ENCODE data around the gene DDX50.

Gene DDX50

DNA sequence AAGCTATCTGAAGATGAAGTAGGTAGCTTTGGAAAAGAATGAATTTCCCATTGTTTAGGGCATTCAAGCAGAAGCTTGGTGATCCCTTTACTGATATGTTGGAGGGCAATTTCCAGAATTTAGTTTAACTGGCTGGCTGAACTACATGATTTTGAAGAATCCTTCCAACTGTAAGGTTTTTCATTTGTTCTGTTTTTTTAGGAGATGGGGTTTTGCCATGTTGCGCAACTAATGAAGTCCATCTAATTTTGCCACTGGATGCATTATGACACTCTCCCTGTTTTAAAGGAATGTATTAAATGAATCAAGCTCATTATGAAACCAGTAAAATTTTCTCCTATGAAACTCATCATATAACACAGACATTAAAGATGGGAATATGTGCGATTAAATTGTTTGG, 6.1 kb upstream of the DDX50 start:
- H3K27ac ChIP-seq (ENCODE audit: low read length, poor library complexity, severe bottlenecking), result no peak overlapping the region
- H3K14ac ChIP-seq (ENCODE audit: low read length in 2 of 2), result no peak overlapping the region
- H3K27me3 ChIP-seq (ENCODE audit: control insufficient read depth in 1 of 2, insufficient read depth in 1 of 2, low read length in 2 of 2), result no peaks in the 10 kb centered on the region
- H4K91ac ChIP-seq (ENCODE audit: low read length), result no peak overlapping the region
- H2AK5ac ChIP-seq (ENCODE audit: low read length, severe bottlenecking), result no peak overlapping the region
- no peaks in the 10 kb centered on the region for H3K9me3 ChIP-seq (ENCODE audit: control insufficient read depth, low read length)
- H3K4ac ChIP-seq (ENCODE audit: low read depth in 1 of 2, low read length in 2 of 2), result no peak overlapping the region
- H3K79me1 ChIP-seq (replicated peaks; ENCODE audit: low read length, poor library complexity, severe bottlenecking), result no peaks in the 10 kb centered on the region
- no peak overlapping the region for H2BK120ac ChIP-seq (ENCODE audit: low read depth, low read length)
- H2AFZ ChIP-seq (ENCODE audit: low read depth, low read length), result no peak overlapping the region
- no peaks in the 10 kb centered on the region for H3K36me3 ChIP-seq (ENCODE audit: control insufficient read depth in 1 of 2, insufficient read depth in 2 of 2, low read depth in 1 of 2, low read length in 2 of 2)
- no peak for DNase-seq
- no peak overlapping the region for H3K4me3 ChIP-seq (ENCODE audit: insufficient read depth in 1 of 2, low read depth in 1 of 2, low read length in 2 of 2)
- whole genome bisulfite sequencing, result no CpG with 5 or more reads among the region's 2 CpGs
- H2BK15ac ChIP-seq (ENCODE audit: low read depth, poor library complexity, severe bottlenecking), result no peak overlapping the region
- H3K4me1 ChIP-seq (ENCODE audit: control insufficient read depth, insufficient read depth, low read depth, low read length), result no peaks in the 10 kb centered on the region
- H3K4me2 ChIP-seq (ENCODE audit: low read length, poor library complexity, severe bottlenecking), result no peak overlapping the region
- H2BK5ac ChIP-seq (ENCODE audit: low read depth, low read length, poor library complexity, severe bottlenecking), result no peak overlapping the region
- H3K18ac ChIP-seq (ENCODE audit: low read depth in 1 of 2, low read length in 2 of 2), result no peak overlapping the region
- H3K9ac ChIP-seq (ENCODE audit: low read length), result no peak overlapping the region
- H4K8ac ChIP-seq (ENCODE audit: low read length), result no peak overlapping the region
- no peak overlapping the region for H2BK12ac ChIP-seq (ENCODE audit: low read length in 2 of 2)
- no peak overlapping the region for H3K23ac ChIP-seq (ENCODE audit: low read length in 2 of 2)

DNA sequence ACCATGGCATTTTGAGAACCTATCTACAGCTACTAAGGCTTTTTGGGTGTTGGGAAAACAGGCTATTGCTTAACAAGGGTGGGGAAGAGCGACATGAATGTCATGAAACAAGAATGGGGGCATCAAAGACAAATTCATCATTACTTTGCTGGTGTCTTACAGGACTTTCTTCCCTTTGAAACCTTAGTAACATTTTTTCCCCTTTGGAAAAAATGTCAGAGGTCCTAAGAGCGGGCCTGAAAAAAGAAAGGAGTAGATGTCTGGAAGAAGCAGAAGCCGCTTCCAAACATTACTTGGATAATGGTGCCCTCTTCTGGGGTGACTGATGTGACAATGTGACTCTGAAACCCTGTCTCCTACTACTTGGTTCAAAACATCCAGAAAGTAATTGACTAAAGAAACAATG, 3.8 kb upstream of the DDX50 start:
- Histone ChIP-seq H2BK15ac (ENCODE audit: low read depth, poor library complexity, severe bottlenecking) (no peak overlapping the region), H2BK120ac (ENCODE audit: low read depth, low read length) (no peak overlapping the region), H3K27ac (ENCODE audit: low read length, poor library complexity, severe bottlenecking) (no peak overlapping the region), H3K79me1 (replicated peaks; ENCODE audit: low read length, poor library complexity, severe bottlenecking) (no peaks in the 10 kb centered on the region), H3K36me3 (ENCODE audit: control insufficient read depth in 1 of 2, insufficient read depth in 2 of 2, low read depth in 1 of 2, low read length in 2 of 2) (no peaks in the 10 kb centered on the region), H3K14ac (ENCODE audit: low read length in 2 of 2) (no peak overlapping the region), H3K27me3 (ENCODE audit: control insufficient read depth in 1 of 2, insufficient read depth in 1 of 2, low read length in 2 of 2) (no peaks in the 10 kb centered on the region), H2AK5ac (ENCODE audit: low read length, severe bottlenecking) (no peak overlapping the region), H2BK5ac (ENCODE audit: low read depth, low read length, poor library complexity, severe bottlenecking) (no peak overlapping the region), H3K4me1 (ENCODE audit: control insufficient read depth, insufficient read depth, low read depth, low read length) (peaks cover 4% of the 10 kb centered on the region), H2AFZ (ENCODE audit: low read depth, low read length) (no peak overlapping the region), H2BK12ac (ENCODE audit: low read length in 2 of 2) (no peak overlapping the region), H3K9ac (ENCODE audit: low read length) (peak overlapping the region; percentile 30), H3K4me3 (ENCODE audit: insufficient read depth in 1 of 2, low read depth in 1 of 2, low read length in 2 of 2) (no peak overlapping the region), H3K23ac (ENCODE audit: low read length in 2 of 2) (no peak overlapping the region), H3K9me3 (ENCODE audit: control insufficient read depth, low read length) (no peaks in the 10 kb centered on the region), H3K4ac (ENCODE audit: low read depth in 1 of 2, low read length in 2 of 2) (no peak overlapping the region), H4K8ac (ENCODE audit: low read length) (no peak overlapping the region), H4K91ac (ENCODE audit: low read length) (no peak overlapping the region), H3K4me2 (ENCODE audit: low read length, poor library complexity, severe bottlenecking) (no peak overlapping the region), H3K18ac (ENCODE audit: low read depth in 1 of 2, low read length in 2 of 2) (no peak overlapping the region)
- DNase-seq, result peak; percentile 84
- 38% methylated on average over 3 of the region's 3 CpGs for WGBS

DNA sequence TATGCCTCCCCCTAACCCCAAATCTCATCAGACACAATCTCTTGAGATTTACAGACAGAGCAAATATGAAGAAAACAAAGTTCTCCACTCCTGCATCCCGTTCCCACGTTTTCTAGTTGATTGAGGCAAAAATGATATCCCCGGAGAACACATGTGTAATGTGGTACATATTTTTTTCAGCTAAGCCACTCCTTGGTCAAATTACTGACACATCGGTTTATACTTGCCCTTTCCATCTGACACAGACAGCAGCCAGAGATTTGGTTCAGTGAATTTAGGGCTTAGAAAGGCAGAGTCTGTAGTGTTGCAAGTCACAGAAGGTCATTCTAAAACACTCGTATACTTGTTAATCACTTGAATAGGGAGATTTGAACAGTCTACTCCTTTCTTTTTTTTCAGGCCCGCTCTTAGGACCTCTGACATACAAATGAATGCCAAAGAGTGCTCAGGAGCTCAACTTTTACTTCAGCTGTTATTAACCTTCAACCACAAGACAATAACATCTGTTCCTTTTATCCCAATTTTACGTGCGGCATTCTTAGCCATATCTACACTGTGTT, 1.8 kb upstream of the DDX50 start:
- no peak overlapping the region for H3K4me2 ChIP-seq (ENCODE audit: low read length, poor library complexity, severe bottlenecking)
- DNase-seq, result no peak

DNA sequence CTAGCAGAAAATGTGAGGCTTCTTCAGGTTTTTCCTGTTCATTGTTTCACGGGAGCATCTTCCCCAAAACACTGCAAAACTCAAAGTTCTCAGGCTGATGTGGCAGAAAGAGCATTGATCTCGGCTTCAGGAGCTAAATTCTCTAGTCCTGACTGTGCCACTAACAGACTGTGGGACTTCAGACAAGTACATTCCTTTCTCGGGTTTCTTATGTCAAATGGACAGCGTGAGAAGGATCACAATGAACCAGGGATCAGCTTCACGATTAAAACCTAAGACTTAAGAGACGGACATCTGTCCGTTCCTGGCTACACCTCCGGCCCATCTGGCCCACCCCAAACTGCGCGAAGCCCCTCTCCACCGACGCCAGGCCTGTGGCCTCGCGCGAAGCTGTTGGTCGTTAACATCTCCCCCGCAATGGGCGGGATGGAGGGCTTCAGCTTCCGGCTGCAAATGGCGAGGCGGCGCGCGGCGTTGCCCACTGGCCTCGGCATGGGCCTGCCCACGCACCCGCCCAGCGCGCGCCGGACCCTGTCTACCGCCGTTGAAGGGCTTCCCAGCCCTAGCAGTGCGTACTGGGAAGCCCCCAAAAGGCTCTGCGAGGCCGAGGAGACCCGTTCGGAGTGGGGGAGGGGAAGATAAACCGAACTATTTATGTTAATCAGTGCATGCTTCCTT, 549 bp upstream of the DDX50 start:
- Histone ChIP-seq H2BK120ac (ENCODE audit: low read depth, low read length) (peak overlapping the region; percentile 96), H3K4me2 (ENCODE audit: low read length, poor library complexity, severe bottlenecking) (peak overlapping the region; percentile 70), H4K8ac (ENCODE audit: low read length) (peak overlapping the region; percentile 79), H2BK12ac (ENCODE audit: low read length in 2 of 2) (peak overlapping the region; percentile 41 to 77), H2AK5ac (ENCODE audit: low read length, severe bottlenecking) (no peak overlapping the region), H3K9ac (ENCODE audit: low read length) (peak overlapping the region; percentile 97), H2BK5ac (ENCODE audit: low read depth, low read length, poor library complexity, severe bottlenecking) (peak overlapping the region; percentile 100), H3K18ac (ENCODE audit: low read depth in 1 of 2, low read length in 2 of 2) (peak overlapping the region; percentile 99 to 100), H3K4me1 (ENCODE audit: control insufficient read depth, insufficient read depth, low read depth, low read length) (peaks cover 4% of the 10 kb centered on the region), H3K27ac (ENCODE audit: low read length, poor library complexity, severe bottlenecking) (peak overlapping the region; percentile 98), H3K4me3 (ENCODE audit: insufficient read depth in 1 of 2, low read depth in 1 of 2, low read length in 2 of 2) (peak overlapping the region; percentile 87), H3K36me3 (ENCODE audit: control insufficient read depth in 1 of 2, insufficient read depth in 2 of 2, low read depth in 1 of 2, low read length in 2 of 2) (peaks cover 0 to 3% of the 10 kb centered on the region in 2 experiments), H2BK15ac (ENCODE audit: low read depth, poor library complexity, severe bottlenecking) (peak overlapping the region; percentile 98), H3K14ac (ENCODE audit: low read length in 2 of 2) (peak overlapping the region in 1 of 2 experiments; percentile 100), H4K91ac (ENCODE audit: low read length) (peak overlapping the region; percentile 99), H2AFZ (ENCODE audit: low read depth, low read length) (peak overlapping the region; percentile 96), H3K79me1 (replicated peaks; ENCODE audit: low read length, poor library complexity, severe bottlenecking) (no peaks in the 10 kb centered on the region), H3K23ac (ENCODE audit: low read length in 2 of 2) (peak overlapping the region in 1 of 2 experiments; percentile 72), H3K27me3 (ENCODE audit: control insufficient read depth in 1 of 2, insufficient read depth in 1 of 2, low read length in 2 of 2) (no peaks in the 10 kb centered on the region), H3K9me3 (ENCODE audit: control insufficient read depth, low read length) (no peaks in the 10 kb centered on the region), H3K4ac (ENCODE audit: low read depth in 1 of 2, low read length in 2 of 2) (peak overlapping the region; percentile 98 to 99)
- peak; percentile 78 for DNase-seq
- WGBS, result 7% methylated on average over 39 of the region's 40 CpGs

More for the DNA sequence above, 1.8 kb upstream of the DDX50 start:
- Histone ChIP-seq H3K9me3 (ENCODE audit: control insufficient read depth, low read length) (no peaks in the 10 kb centered on the region), H3K4me1 (ENCODE audit: control insufficient read depth, insufficient read depth, low read depth, low read length) (peaks cover 4% of the 10 kb centered on the region), H3K18ac (ENCODE audit: low read depth in 1 of 2, low read length in 2 of 2) (no peak overlapping the region), H3K79me1 (replicated peaks; ENCODE audit: low read length, poor library complexity, severe bottlenecking) (no peaks in the 10 kb centered on the region), H3K36me3 (ENCODE audit: control insufficient read depth in 1 of 2, insufficient read depth in 2 of 2, low read depth in 1 of 2, low read length in 2 of 2) (no peaks in the 10 kb centered on the region), H2AFZ (ENCODE audit: low read depth, low read length) (no peak overlapping the region), H2BK15ac (ENCODE audit: low read depth, poor library complexity, severe bottlenecking) (no peak overlapping the region), H3K9ac (ENCODE audit: low read length) (no peak overlapping the region), H3K14ac (ENCODE audit: low read length in 2 of 2) (no peak overlapping the region), H2AK5ac (ENCODE audit: low read length, severe bottlenecking) (no peak overlapping the region), H3K4me3 (ENCODE audit: insufficient read depth in 1 of 2, low read depth in 1 of 2, low read length in 2 of 2) (no peak overlapping the region), H4K91ac (ENCODE audit: low read length) (no peak overlapping the region), H3K4ac (ENCODE audit: low read depth in 1 of 2, low read length in 2 of 2) (no peak overlapping the region), H2BK12ac (ENCODE audit: low read length in 2 of 2) (no peak overlapping the region), H3K23ac (ENCODE audit: low read length in 2 of 2) (no peak overlapping the region), H2BK5ac (ENCODE audit: low read depth, low read length, poor library complexity, severe bottlenecking) (no peak overlapping the region), H3K27ac (ENCODE audit: low read length, poor library complexity, severe bottlenecking) (no peak overlapping the region), H2BK120ac (ENCODE audit: low read depth, low read length) (no peak overlapping the region), H4K8ac (ENCODE audit: low read length) (no peak overlapping the region), H3K27me3 (ENCODE audit: control insufficient read depth in 1 of 2, insufficient read depth in 1 of 2, low read length in 2 of 2) (no peaks in the 10 kb centered on the region)
- 91% methylated on average over 8 of the region's 8 CpGs for WGBS

Data from mesenchymal stem cell (in vitro differentiated cells and primary cell).